Breast epithelium (tissue), 4 donors: Measurements from ENCODE around the gene ADCY2. TPM values are rescaled to one million over a fixed set of nuclear protein-coding genes. Genes with fewer than 3 reads are reported as not detected.

Experiments
- DNase-seq, 2 donors: peaks; one replicate each; pipeline ENCODE4 v3.0.0-alpha.2; 2019; ENCODE audit warnings: low spot score in 2 of 2
- H3K27ac ChIP-seq, 2 donors: fragments of 200-600 bp; sonication (generic) in 1 of 2; one replicate each; pipeline ENCODE4 v1.5.1; 2016 to 2019; ENCODE audit warnings: mild to moderate bottlenecking in 1 of 2
- H3K27me3 ChIP-seq, 2 donors: fragments of 200-600 bp; sonication (generic) in 1 of 2; one replicate each; pipeline versions ENCODE4 v1.5.1 to v1.6.0; 2017 to 2019; ENCODE audit warnings: control low read depth in 1 of 2, mild to moderate bottlenecking in 1 of 2
- H3K36me3 ChIP-seq: fragments of 200-600 bp; one replicate; pipeline ENCODE4 v1.5.1; 2019
- H3K4me1 ChIP-seq, 2 donors: fragments of 200-600 bp; sonication (generic); one replicate each; pipeline ENCODE4 v1.5.1; 2016 to 2019; ENCODE audit warnings: control low read depth in 1 of 2
- H3K4me3 ChIP-seq, 3 donors: fragments of 200-600 bp; sonication (generic); 1 replicate in 2 of 3; 2 replicates in 1 of 3; pipeline ENCODE4 v1.5.1; 2016 to 2019; ENCODE audit warnings: mild to moderate bottlenecking in 3 of 3, moderate library complexity in 2 of 3
- H3K9me3 ChIP-seq, 2 donors: fragments of 200-600 bp; sonication (generic) in 1 of 2; one replicate each; pipeline ENCODE4 v1.5.1; 2016 to 2019; ENCODE audit warnings: control low read depth in 1 of 2
- CTCF ChIP-seq, 3 donors: fragments of 450-650 bp; IDR thresholded peaks; one replicate each; pipeline ENCODE4 v1.5.1; 2016 to 2017; ENCODE audit warnings: antibody characterized with exemption in 3 of 3, mild to moderate bottlenecking in 3 of 3, moderate library complexity in 3 of 3
- POLR2A ChIP-seq: fragments of 450-650 bp; IDR thresholded peaks from one replicate; pipeline ENCODE4 v1.6.1; 2016; ENCODE audit warnings: antibody characterized with exemption, mild to moderate bottlenecking, moderate library complexity
- POLR2AphosphoS5 ChIP-seq, 3 donors: sonication (generic); formaldehyde crosslinking; IDR thresholded peaks; one replicate each; pipeline ENCODE4 v1.6.1; 2017; ENCODE audit warnings: antibody characterized with exemption in 3 of 3
- intact Hi-C: fragments of 100-400 bp; cut with DNase I; formaldehyde crosslinking; loops from one replicate; pipeline ENCODE4 v1.15.1; 2023; ENCODE audit warnings: low total_unique reads
- total RNA-seq, 3 donors: library from RNA; depleted of rRNA; stranded (reverse); fragments of >200 nt; gene quantifications; one replicate each; pipeline ENCODE4 v1.1.0, GENCODE V29; 2016

Gene ADCY2
- total RNA-seq, 3 donors from 2014 or later: 3.8 to 30.1 (median 4.9) TPM

GRCh38 chr5:7474821-7475403 is 79.0 kb downstream of the ADCY2 start:
- Histone ChIP-seq H3K36me3 (no peaks in the 10 kb centered on the region), H3K27me3 (no peaks in the 10 kb centered on the region), H3K4me3 (no peak overlapping the region), H3K4me1 (no peaks in the 10 kb centered on the region), H3K27ac (no peak overlapping the region), H3K9me3 (peaks cover 0 to 5% of the 10 kb centered on the region in 2 donors)
- DNase-seq: no peak
- intact Hi-C loops: no loop called here
- no peak for TF ChIP-seq POLR2AphosphoS5 (IDR thresholded peaks at IDR 0.05)
- TF ChIP-seq CTCF (IDR thresholded peaks at IDR 0.05): no peak
- no peak for TF ChIP-seq POLR2A

GRCh38 chr5:7478459-7478858 is 82.5 kb downstream of the ADCY2 start:
- TF ChIP-seq POLR2AphosphoS5 (IDR thresholded peaks at IDR 0.05): no peak
- no peak for TF ChIP-seq POLR2A
- no peak for TF ChIP-seq CTCF (IDR thresholded peaks at IDR 0.05)
- Histone ChIP-seq H3K4me1 (no peaks in the 10 kb centered on the region), H3K27ac (no peak overlapping the region), H3K9me3 (no peaks in the 10 kb centered on the region), H3K36me3 (no peaks in the 10 kb centered on the region), H3K27me3 (no peaks in the 10 kb centered on the region), H3K4me3 (no peak overlapping the region)
- intact Hi-C loops: no loop called here
- DNase-seq: no peak

- no peak overlapping the region for H3K27ac ChIP-seq
- TF ChIP-seq POLR2A: no peak
- no peak for TF ChIP-seq POLR2AphosphoS5 (IDR thresholded peaks at IDR 0.05)
- TF ChIP-seq CTCF (IDR thresholded peaks at IDR 0.05): no peak
- no peak overlapping the region for H3K4me3 ChIP-seq
- DNase-seq: no peak
- intact Hi-C loops: no loop called here
- H3K9me3 ChIP-seq: no peaks in the 10 kb centered on the region
- no peaks in the 10 kb centered on the region for H3K4me1 ChIP-seq
- no peaks in the 10 kb centered on the region for H3K36me3 ChIP-seq
- H3K27me3 ChIP-seq: no peaks in the 10 kb centered on the region
These were observed 92.8 kb downstream of the ADCY2 start for GRCh38 chr5:7488734-7489133.

GRCh38 chr5:7492371-7492770 is 96.4 kb downstream of the ADCY2 start:
- no peaks in the 10 kb centered on the region for H3K36me3 ChIP-seq
- no peaks in the 10 kb centered on the region for H3K9me3 ChIP-seq
- no peaks in the 10 kb centered on the region for H3K27me3 ChIP-seq
- no peak overlapping the region for H3K4me3 ChIP-seq
- H3K27ac ChIP-seq: no peak overlapping the region
- H3K4me1 ChIP-seq: no peaks in the 10 kb centered on the region
- TF ChIP-seq POLR2AphosphoS5 (IDR thresholded peaks at IDR 0.05) (no peak), POLR2A (no peak), CTCF (IDR thresholded peaks at IDR 0.05) (no peak)
- intact Hi-C loops: no loop called here
- DNase-seq: no peak

GRCh38 chr5:7493081-7493480 is 97.1 kb downstream of the ADCY2 start:
- Histone ChIP-seq H3K9me3 (no peaks in the 10 kb centered on the region), H3K27ac (no peak overlapping the region), H3K4me1 (no peaks in the 10 kb centered on the region), H3K27me3 (no peaks in the 10 kb centered on the region), H3K36me3 (no peaks in the 10 kb centered on the region), H3K4me3 (no peak overlapping the region)
- no peak for TF ChIP-seq CTCF (IDR thresholded peaks at IDR 0.05)
- TF ChIP-seq POLR2A: no peak
- no peak for TF ChIP-seq POLR2AphosphoS5 (IDR thresholded peaks at IDR 0.05)
- intact Hi-C loops: no loop called here
- no peak for DNase-seq
